Measurements from ENCODE around the gene NECTIN4. TPM values are rescaled to one million over a fixed set of nuclear protein-coding genes. Genes with fewer than 3 reads are reported as not detected.

The NECTIN4 gene
- polyA plus RNA-seq, 1 donor from 2014 or later: not detected

DNA sequence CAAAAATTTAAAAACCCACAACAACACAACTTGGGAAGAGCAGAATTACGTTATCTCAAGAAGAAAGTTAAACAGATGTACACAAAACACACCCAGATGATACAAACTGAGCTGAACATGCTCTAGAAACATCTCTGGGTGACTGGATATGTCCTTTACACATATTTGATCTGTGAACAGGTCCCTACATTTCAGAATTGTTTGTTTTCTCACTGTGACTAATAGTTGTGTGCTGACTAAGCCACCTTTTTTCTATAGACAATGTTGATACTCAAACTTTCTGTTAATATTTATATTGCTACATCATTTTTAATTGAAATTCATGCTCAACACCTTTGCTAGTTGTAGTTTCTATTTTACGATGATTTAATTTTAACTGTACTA, 67.4 kb downstream of the NECTIN4 start:
- Mint-ChIP-seq H3K27ac (peak overlapping the region; percentile 92 to 96 (median 95)), H3K4me3 (peak overlapping the region in 3 of 4 donors; percentile 79 to 92 (median 91))

DNA sequence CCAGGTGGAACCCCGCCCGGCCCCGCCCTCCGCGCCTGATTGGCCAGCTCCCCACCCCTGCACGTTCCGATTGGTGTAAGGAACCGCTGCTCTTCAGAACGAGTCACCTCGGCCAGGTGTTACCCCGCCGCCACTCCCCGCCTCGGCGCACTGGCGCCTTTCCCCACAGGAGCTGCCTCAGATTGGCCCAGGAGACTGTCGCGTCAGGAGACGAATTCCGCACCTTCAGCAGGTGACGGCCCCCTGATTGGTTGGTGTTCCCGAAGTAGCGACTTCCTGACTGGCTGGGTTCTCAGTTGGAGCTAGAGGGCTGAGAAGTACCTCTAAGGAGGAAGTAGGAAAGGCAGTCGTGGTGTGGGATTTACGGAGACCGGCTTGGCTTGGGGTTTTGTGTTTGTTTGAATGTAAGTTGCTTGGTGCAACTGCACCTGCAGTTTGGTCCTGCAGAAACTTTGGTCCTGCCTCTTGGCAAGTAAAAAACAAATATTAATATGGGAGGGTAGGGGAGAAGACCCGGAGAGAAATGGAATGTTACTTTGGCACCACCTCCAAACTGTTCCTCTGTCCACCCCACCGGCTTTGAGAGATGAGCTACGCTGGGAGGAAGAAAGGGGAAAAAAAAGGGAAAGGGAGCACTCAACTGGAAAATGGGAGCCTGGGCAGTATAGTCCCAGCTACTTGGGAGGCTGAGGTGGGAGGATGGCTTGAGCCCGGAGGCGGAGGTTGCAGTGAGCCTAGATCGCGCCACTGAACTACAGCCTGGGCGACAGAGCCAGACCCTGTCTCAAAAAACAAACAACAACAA, 68.0 kb downstream of the NECTIN4 start:
- Mint-ChIP-seq H3K4me1 (peaks cover 11 to 22% (median 14%) of the 10 kb centered on the region in 3 donors), H3K27me3 (peaks cover 2% of the 10 kb centered on the region), H3K36me3 (peaks cover 2% of the 10 kb centered on the region), H3K27ac (peak overlapping the region; percentile 92 to 96 (median 95)), H3K4me3 (peak overlapping the region; percentile 91 to 99 (median 95)), H3K9me3 (peaks cover 0 to 2% (median 0%) of the 10 kb centered on the region in 3 donors)

More for the DNA sequence above, 67.4 kb downstream of the NECTIN4 start:
- H3K27me3 Mint-ChIP-seq: peaks cover 2% of the 10 kb centered on the region
- H3K4me1 Mint-ChIP-seq: peaks cover 14 to 22% (median 16%) of the 10 kb centered on the region in 3 donors
- H3K9me3 Mint-ChIP-seq: peaks cover 0 to 3% (median 2%) of the 10 kb centered on the region in 3 donors
- H3K36me3 Mint-ChIP-seq: peaks cover 2% of the 10 kb centered on the region

Other genes with a start within 250 kb of the NECTIN4 start
- gene CD244, start 226.7 kb downstream of the NECTIN4 start, polyA plus RNA-seq: 1.6 TPM
- gene ITLN1, start 204.4 kb downstream of the NECTIN4 start, polyA plus RNA-seq: not detected
- not detected for gene ITLN2, start 134.7 kb downstream of the NECTIN4 start, polyA plus RNA-seq
- gene F11R, start 68.4 kb downstream of the NECTIN4 start, polyA plus RNA-seq: 4.8 TPM
- gene TSTD1, start 50.6 kb downstream of the NECTIN4 start, polyA plus RNA-seq: 349 TPM
- gene USF1, start 43.6 kb downstream of the NECTIN4 start, polyA plus RNA-seq: 13.5 TPM
- 138 TPM for gene ARHGAP30, start 19.7 kb downstream of the NECTIN4 start, polyA plus RNA-seq
- 5.0 TPM for gene KLHDC9, start 8.8 kb upstream of the NECTIN4 start, polyA plus RNA-seq
- gene PFDN2, start 28.5 kb upstream of the NECTIN4 start, polyA plus RNA-seq: 95.2 TPM
- 19.7 TPM for gene NIT1, start 28.5 kb upstream of the NECTIN4 start, polyA plus RNA-seq
- 39.1 TPM for gene DEDD, start 43.1 kb upstream of the NECTIN4 start, polyA plus RNA-seq
- 122 TPM for gene UFC1, start 64.4 kb upstream of the NECTIN4 start, polyA plus RNA-seq
- gene USP21, start 69.9 kb upstream of the NECTIN4 start, polyA plus RNA-seq: 30.1 TPM
- gene PPOX, start 76.9 kb upstream of the NECTIN4 start, polyA plus RNA-seq: 13.4 TPM
- 44.2 TPM for gene B4GALT3, start 87.9 kb upstream of the NECTIN4 start, polyA plus RNA-seq
- not detected for gene ADAMTS4, start 109.5 kb upstream of the NECTIN4 start, polyA plus RNA-seq
- 71.3 TPM for gene NDUFS2, start 112.8 kb upstream of the NECTIN4 start, polyA plus RNA-seq
- gene FCER1G, start 125.7 kb upstream of the NECTIN4 start, polyA plus RNA-seq: 6.6 TPM
- not detected for gene APOA2, start 134.1 kb upstream of the NECTIN4 start, polyA plus RNA-seq
- 3.8 TPM for gene TOMM40L, start 136.5 kb upstream of the NECTIN4 start, polyA plus RNA-seq
- not detected for gene NR1I3, start 148.6 kb upstream of the NECTIN4 start, polyA plus RNA-seq
- not detected for gene PCP4L1, start 169.2 kb upstream of the NECTIN4 start, polyA plus RNA-seq
- not detected for gene MPZ, start 220.4 kb upstream of the NECTIN4 start, polyA plus RNA-seq
- 173 TPM for gene SDHC, start 224.8 kb upstream of the NECTIN4 start, polyA plus RNA-seq